GM04504 (cell line): ENCODE results near the gene CS.
"Not testable (repeated sequence)": the region's sequence is repeated elsewhere in the genome, so short reads cannot be mapped to it uniquely, and the experiment has no call there.

ENCODE experiments used
- DNase-seq: peaks from one replicate; pipeline ENCODE4 v3.0.0-alpha.2; 2012; ENCODE audit warnings: low read depth

Gene CS

GRCh38 chr12:56321027-56321426 lies 20.9 kb upstream of the CS start:
- no peak for DNase-seq

- DNase-seq, result no peak
These were observed 17.5 kb upstream of the CS start for GRCh38 chr12:56317675-56318074.

GRCh38 chr12:56315622-56316473 lies 15.7 kb upstream of the CS start, which contains the start of gene CNPY2:
Gene CNPY2, minus strand, starts transcription at chr12:56315988. Its CDS starts 771 bp downstream, at chr12:56315217.
- DNase-seq, result peak; percentile 93

- DNase-seq, result no peak
These were observed 15.1 kb upstream of the CS start for GRCh38 chr12:56315249-56315621.

- DNase-seq, result no peak
These were observed 10.9 kb upstream of the CS start for GRCh38 chr12:56311003-56311402.

GRCh38 chr12:56308714-56309113 lies 8.6 kb upstream of the CS start:
- no peak for DNase-seq

- no peak for DNase-seq
These were observed 7.3 kb upstream of the CS start for GRCh38 chr12:56307221-56307965.

GRCh38 chr12:56304872-56305590 lies 4.9 kb upstream of the CS start:
- DNase-seq, result no peak

- no peak for DNase-seq
These were observed 4.1 kb upstream of the CS start for GRCh38 chr12:56304276-56304675.

GRCh38 chr12:56300644-56301464 lies 724 bp upstream of the CS start:
- DNase-seq, result no peak

GRCh38 chr12:56299308-56299852 lies 750 bp downstream of the CS start:
- no peak for DNase-seq

- no peak for DNase-seq
These were observed 1.3 kb downstream of the CS start for GRCh38 chr12:56298828-56299227.

- no peak for DNase-seq
These were observed 2.7 kb downstream of the CS start for GRCh38 chr12:56297400-56297799.

- no peak for DNase-seq
These were observed 3.8 kb downstream of the CS start for GRCh38 chr12:56296295-56296694.

GRCh38 chr12:56293795-56294194 lies 6.3 kb downstream of the CS start:
- no peak for DNase-seq

GRCh38 chr12:56288705-56289387 lies 11.3 kb downstream of the CS start:
- no peak for DNase-seq

- no peak for DNase-seq
These were observed 13.9 kb downstream of the CS start for GRCh38 chr12:56286044-56286830.

- not testable (repeated sequence) for DNase-seq
These were observed 15.9 kb downstream of the CS start for GRCh38 chr12:56284263-56284662.

- DNase-seq, result no peak
These were observed 17.6 kb downstream of the CS start for GRCh38 chr12:56282579-56282978.

- no peak for DNase-seq
These were observed 18.1 kb downstream of the CS start for GRCh38 chr12:56282030-56282429.
